ENCODE measurements around the gene PASK. TPM values are rescaled to one million over a fixed set of nuclear protein-coding genes. Genes with fewer than 3 reads are reported as not detected.

The PASK gene
- total and polyA plus RNA-seq, 2 of the 4 experiments (the other 2 are of a cell fraction), result 4.1 TPM

DNA sequence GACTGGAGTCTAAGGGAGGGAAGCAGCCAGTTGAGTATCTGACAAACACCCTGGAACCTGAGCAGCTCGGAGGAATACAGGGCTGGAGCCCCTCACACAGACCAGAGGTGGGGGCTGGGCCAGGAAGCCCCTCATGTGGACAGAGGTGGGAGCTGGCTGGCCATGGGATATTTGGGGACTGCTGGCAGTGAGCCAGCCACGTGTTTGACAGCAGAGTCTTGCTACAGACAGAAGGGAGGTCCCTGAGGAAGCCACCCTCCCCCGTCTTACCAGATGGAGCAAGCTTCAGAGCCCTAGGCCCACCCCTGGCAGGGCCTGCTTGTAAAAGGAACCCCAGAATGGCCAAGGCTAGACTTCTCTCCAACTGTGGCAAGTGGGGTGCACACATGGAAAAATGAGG is 43.6 kb downstream of the PASK start:
- peaks cover 4% of the 10 kb centered on the region; the same call in 1 of the 2 replicates for H3K9me1 ChIP-seq (ENCODE audit: insufficient read depth, low read length)
- ATAC-seq (ENCODE audit: low read depth) (no peak), DNase-seq (no peak)
- no peak overlapping the region for H2BK120ac ChIP-seq (ENCODE audit: low read depth, low read length)
- no peak overlapping the region for H2BK20ac ChIP-seq (ENCODE audit: low read depth, low read length)
- H3K9me3 ChIP-seq (ENCODE audit: control insufficient read depth, insufficient read depth, low read length), result no peaks in the 10 kb centered on the region
- ChIA-PET POLR2A (ENCODE audit: unreplicated experiment) (no interaction called here), CTCF (interaction anchor here (0.6 kb wide), 1 partner anchor 26 kb away, joined by 4 read pairs; no protein-coding TSS in a partner anchor)
- no peak overlapping the region for H3K4me3 ChIP-seq (ENCODE audit: insufficient read depth, low read depth, low read length)
- H3K27me3 ChIP-seq (ENCODE audit: control insufficient read depth, insufficient read depth, low read length), result no peaks in the 10 kb centered on the region
- no peak overlapping the region for H3K14ac ChIP-seq (replicated peaks; ENCODE audit: low read depth, low read length)
- intact Hi-C loops (cut with micrococcal nuclease), result no loop called here
- no peak overlapping the region for H3K4ac ChIP-seq (ENCODE audit: low read depth, low read length)
- TF ChIP-seq CEBPB (IDR thresholded peaks at IDR 0.05; ENCODE audit: low read depth, low read length), result no peak
- no peak for TF ChIP-seq MAZ (IDR thresholded peaks at IDR 0.05; ENCODE audit: borderline replicate concordance, low read depth, low read length)
- no peak for TF ChIP-seq RCOR1 (IDR thresholded peaks at IDR 0.05; ENCODE audit: insufficient replicate concordance, low read length)
- no peak for TF ChIP-seq NFE2L2 (IDR thresholded peaks at IDR 0.05; ENCODE audit: low read depth, low read length)
- TF ChIP-seq MXI1 (IDR thresholded peaks at IDR 0.05; ENCODE audit: borderline replicate concordance, low read depth, low read length), result no peak
- TF ChIP-seq, protein P1, sequence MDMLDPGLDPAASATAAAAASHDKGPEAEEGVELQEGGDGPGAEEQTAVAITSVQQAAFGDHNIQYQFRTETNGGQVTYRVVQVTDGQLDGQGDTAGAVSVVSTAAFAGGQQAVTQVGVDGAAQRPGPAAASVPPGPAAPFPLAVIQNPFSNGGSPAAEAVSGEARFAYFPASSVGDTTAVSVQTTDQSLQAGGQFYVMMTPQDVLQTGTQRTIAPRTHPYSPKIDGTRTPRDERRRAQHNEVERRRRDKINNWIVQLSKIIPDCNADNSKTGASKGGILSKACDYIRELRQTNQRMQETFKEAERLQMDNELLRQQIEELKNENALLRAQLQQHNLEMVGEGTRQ (IDR thresholded peaks at IDR 0.05; ENCODE audit: low read depth, low read length), result no peak
- TF ChIP-seq, protein P2, sequence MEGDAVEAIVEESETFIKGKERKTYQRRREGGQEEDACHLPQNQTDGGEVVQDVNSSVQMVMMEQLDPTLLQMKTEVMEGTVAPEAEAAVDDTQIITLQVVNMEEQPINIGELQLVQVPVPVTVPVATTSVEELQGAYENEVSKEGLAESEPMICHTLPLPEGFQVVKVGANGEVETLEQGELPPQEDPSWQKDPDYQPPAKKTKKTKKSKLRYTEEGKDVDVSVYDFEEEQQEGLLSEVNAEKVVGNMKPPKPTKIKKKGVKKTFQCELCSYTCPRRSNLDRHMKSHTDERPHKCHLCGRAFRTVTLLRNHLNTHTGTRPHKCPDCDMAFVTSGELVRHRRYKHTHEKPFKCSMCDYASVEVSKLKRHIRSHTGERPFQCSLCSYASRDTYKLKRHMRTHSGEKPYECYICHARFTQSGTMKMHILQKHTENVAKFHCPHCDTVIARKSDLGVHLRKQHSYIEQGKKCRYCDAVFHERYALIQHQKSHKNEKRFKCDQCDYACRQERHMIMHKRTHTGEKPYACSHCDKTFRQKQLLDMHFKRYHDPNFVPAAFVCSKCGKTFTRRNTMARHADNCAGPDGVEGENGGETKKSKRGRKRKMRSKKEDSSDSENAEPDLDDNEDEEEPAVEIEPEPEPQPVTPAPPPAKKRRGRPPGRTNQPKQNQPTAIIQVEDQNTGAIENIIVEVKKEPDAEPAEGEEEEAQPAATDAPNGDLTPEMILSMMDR (conservative IDR thresholded peaks at IDR 0.05; ENCODE audit: low read depth, low read length), result no peak
- TF ChIP-seq POLR2A (IDR thresholded peaks at IDR 0.05; ENCODE audit: low read depth, low read length), result no peak
- TF ChIP-seq RFX5 (IDR thresholded peaks at IDR 0.05; ENCODE audit: low read depth, low read length), result no peak
- TF ChIP-seq FOS (IDR thresholded peaks at IDR 0.05; ENCODE audit: low read depth, low read length), result no peak
- no peak for TF ChIP-seq CHD1 (IDR thresholded peaks at IDR 0.05; ENCODE audit: low read depth, low read length)
- TF ChIP-seq RAD21 (IDR thresholded peaks at IDR 0.05; ENCODE audit: low read length), result no peak
- TF ChIP-seq BHLHE40 (IDR thresholded peaks at IDR 0.05; ENCODE audit: low read depth, low read length), result no peak
- TF ChIP-seq, protein P3, sequence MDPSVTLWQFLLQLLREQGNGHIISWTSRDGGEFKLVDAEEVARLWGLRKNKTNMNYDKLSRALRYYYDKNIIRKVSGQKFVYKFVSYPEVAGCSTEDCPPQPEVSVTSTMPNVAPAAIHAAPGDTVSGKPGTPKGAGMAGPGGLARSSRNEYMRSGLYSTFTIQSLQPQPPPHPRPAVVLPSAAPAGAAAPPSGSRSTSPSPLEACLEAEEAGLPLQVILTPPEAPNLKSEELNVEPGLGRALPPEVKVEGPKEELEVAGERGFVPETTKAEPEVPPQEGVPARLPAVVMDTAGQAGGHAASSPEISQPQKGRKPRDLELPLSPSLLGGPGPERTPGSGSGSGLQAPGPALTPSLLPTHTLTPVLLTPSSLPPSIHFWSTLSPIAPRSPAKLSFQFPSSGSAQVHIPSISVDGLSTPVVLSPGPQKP (IDR thresholded peaks at IDR 0.05; ENCODE audit: borderline replicate concordance, low read depth, low read length), result no peak
- TF ChIP-seq SMC3 (IDR thresholded peaks at IDR 0.05; ENCODE audit: low read depth, low read length), result no peak
- no peak for TF ChIP-seq MAFK (IDR thresholded peaks at IDR 0.05; ENCODE audit: low read depth, low read length)
- no peak overlapping the region for H2BK5ac ChIP-seq (ENCODE audit: low read depth, low read length, poor library complexity, severe bottlenecking)
- WGBS, 2 experiments (ENCODE audit: extremely low coverage in 2 of 2, insufficient read length in 1 of 2), result no CpG with 5 or more reads among the region's 3 CpGs
- no peak overlapping the region for H2AFZ ChIP-seq (replicated peaks; ENCODE audit: low read length, poor library complexity)
- 0 out of 2 replicates have a peak, but pooled peaks cover 2% of the 10 kb centered on the region for H3K36me3 ChIP-seq (ENCODE audit: control insufficient read depth, insufficient read depth, low read length)
- no peak overlapping the region for H3K56ac ChIP-seq (ENCODE audit: extremely low read depth, insufficient read depth, low read length)
- no peak overlapping the region for H4K5ac ChIP-seq (ENCODE audit: low read depth, low read length)
- no peak overlapping the region for H3K4me2 ChIP-seq (ENCODE audit: low read depth, low read length)
- no peak overlapping the region for H3K27ac ChIP-seq (ENCODE audit: insufficient read depth, low read length)
- H2AK9ac ChIP-seq (replicated peaks; ENCODE audit: low read depth, low read length, poor library complexity), result no peak overlapping the region
- dilution Hi-C loops (cut with HindIII; ENCODE audit: low sequenced_read_pairs, unreplicated experiment), result no loop called here
- H4K20me1 ChIP-seq (ENCODE audit: insufficient read depth, low read length), result no peaks in the 10 kb centered on the region
- BruUV-seq (replicated peaks), result no TSS peak
- H3K9ac ChIP-seq (ENCODE audit: low read depth, low read length), result no peak overlapping the region
- peaks cover 7 to 26% of the 10 kb centered on the region in 2 experiments for H3K79me1 ChIP-seq (ENCODE audit: low read depth in 1 of 2, low read length in 2 of 2)
- H2BK15ac ChIP-seq (ENCODE audit: low read depth, low read length), result no peak overlapping the region
- H3K18ac ChIP-seq (ENCODE audit: low read depth, low read length), result no peak overlapping the region
- H3K4me1 ChIP-seq (ENCODE audit: control insufficient read depth, insufficient read depth, low read length), result no peaks in the 10 kb centered on the region; the same call in 1 of the 2 replicates
- H2AK5ac ChIP-seq (ENCODE audit: low read depth, low read length), result no peak overlapping the region
- H3K23ac ChIP-seq (ENCODE audit: low read depth, low read length), result no peak overlapping the region
- H4K8ac ChIP-seq (ENCODE audit: low read depth in 2 of 2, low read length in 2 of 2), result no peak overlapping the region
- H4K91ac ChIP-seq (ENCODE audit: insufficient read depth, low read depth, low read length), result no peak overlapping the region
- in situ Hi-C loops (cut with MboI; ENCODE audit: low sequenced_read_pairs), result no loop called here

Measured in IMR-90 (cell line).